Neural progenitor cell (in vitro differentiated cells): ENCODE data around the gene NR3C2. TPM values are rescaled to one million over a fixed set of nuclear protein-coding genes. Genes with fewer than 3 reads are reported as not detected.

Source experiments
- DNase-seq: peaks from one replicate; pipeline ENCODE4 v3.0.0-alpha.2; 2016; ENCODE audit warnings: low spot score
- H2AFZ ChIP-seq: fragments of 200-600 bp; sonication (generic); replicated peaks from 2 replicates; pipeline ENCODE4 v1.6.1; 2016; ENCODE audit warnings: antibody characterized with exemption
- H3F3A ChIP-seq: fragments of 200-600 bp; sonication (generic); 2 replicates; pipeline ENCODE4 v1.6.1; 2016; ENCODE audit warnings: antibody characterized with exemption, low read depth
- H3K27ac ChIP-seq: fragments of 200-600 bp; sonication (generic); 2 replicates; pipeline ENCODE4 v1.5.1; 2016; ENCODE audit warnings: mild to moderate bottlenecking
- H3K27me3 ChIP-seq: fragments of 200-600 bp; sonication (generic); 2 replicates; pipeline ENCODE4 v1.6.1; 2016; ENCODE audit warnings: mild to moderate bottlenecking, moderate library complexity
- H3K36me3 ChIP-seq: fragments of 200-600 bp; sonication (generic); 2 replicates; pipeline ENCODE4 v1.5.1; 2016
- H3K4me1 ChIP-seq: fragments of 200-600 bp; sonication (generic); 2 replicates; pipeline ENCODE4 v1.6.1; 2016; ENCODE audit warnings: mixed run types
- H3K4me2 ChIP-seq: fragments of 200-600 bp; sonication (generic); 2 replicates; pipeline ENCODE4 v1.6.1; 2016
- H3K4me3 ChIP-seq: fragments of 200-600 bp; sonication (generic); 2 replicates; pipeline ENCODE4 v1.5.1; 2016
- H3K79me2 ChIP-seq: fragments of 200-600 bp; sonication (generic); 2 replicates; pipeline ENCODE4 v1.6.1; 2016; ENCODE audit warnings: low read depth
- H3K9ac ChIP-seq: fragments of 200-600 bp; sonication (generic); 2 replicates; pipeline ENCODE4 v1.6.1; 2016
- H3K9me3 ChIP-seq: fragments of 200-600 bp; sonication (generic); 2 replicates; pipeline ENCODE4 v1.5.1; 2016; ENCODE audit warnings: low read depth
- H4K20me1 ChIP-seq: fragments of 200-600 bp; sonication (generic); 2 replicates; pipeline ENCODE4 v1.6.1; 2016; ENCODE audit warnings: low read depth
- H3K27ac Mint-ChIP-seq: 3 replicates; pipeline ENCODE4 v1.8.0; 2021; ENCODE audit warnings: mixed read lengths
- H3K27me3 Mint-ChIP-seq: 2 replicates; pipeline ENCODE4 v1.8.0; 2022; ENCODE audit warnings: low read depth, mild to moderate bottlenecking, inconsistent platforms, moderate library complexity, mixed read lengths; ENCODE audit not compliant: insufficient read depth
- H3K36me3 Mint-ChIP-seq: 3 replicates; pipeline ENCODE4 v1.8.0; 2021; ENCODE audit warnings: mixed read lengths
- H3K4me1 Mint-ChIP-seq: 3 replicates; pipeline ENCODE4 v1.8.0; 2021; ENCODE audit warnings: mixed read lengths
- H3K4me3 Mint-ChIP-seq: 3 replicates; pipeline ENCODE4 v1.8.0; 2021; ENCODE audit warnings: mild to moderate bottlenecking, moderate library complexity, mixed read lengths
- H3K9me3 Mint-ChIP-seq: 3 replicates; pipeline ENCODE4 v1.8.0; 2020; ENCODE audit warnings: mixed read lengths
- EZH2 ChIP-seq: fragments of 200-600 bp; sonication (generic); IDR thresholded peaks from 2 replicates; pipeline ENCODE4 v1.6.1; 2017; ENCODE audit warnings: antibody characterized with exemption, mild to moderate bottlenecking, moderate library complexity
- EZH2phosphoT487 ChIP-seq: fragments of 200-600 bp; sonication (generic); IDR thresholded peaks from 2 replicates; pipeline ENCODE4 v1.6.1; 2017; ENCODE audit warnings: antibody characterized with exemption
- total RNA-seq: library from RNA; depleted of rRNA; stranded (reverse); fragments of >200 nt; gene quantifications from 2 replicates; pipeline ENCODE4 v1.2.3, GENCODE V29; 2015; ENCODE audit warnings: low replicate concordance
- TF ChIP-seq, protein P1 (sequence below): fragments of 200-600 bp; sonication (generic); IDR thresholded peaks from 2 replicates; pipeline ENCODE4 v1.5.1; 2017; ENCODE audit warnings: antibody characterized with exemption, mild to moderate bottlenecking

NR3C2 gene
- total RNA-seq, 1 donor from 2014 or later: 0.73 TPM

DNA sequence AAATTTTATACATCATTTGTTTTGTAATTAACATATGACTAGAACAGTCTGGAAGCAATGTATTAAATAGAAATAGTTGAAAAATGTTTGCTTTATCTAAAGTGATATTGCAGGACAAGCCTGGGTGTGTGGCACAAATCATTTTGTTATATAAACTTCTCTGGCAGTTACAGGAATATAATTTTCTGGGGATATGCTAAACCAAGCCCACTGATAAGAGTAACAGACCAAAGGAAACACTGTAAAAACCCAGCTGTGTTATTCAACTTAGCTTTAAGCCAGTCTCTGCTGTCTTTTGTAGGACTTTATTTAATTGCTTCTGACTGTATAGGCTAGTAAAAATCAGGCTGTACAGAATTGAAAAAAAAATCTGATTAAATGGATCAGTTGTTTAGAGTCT lies 156.2 kb downstream of the NR3C2 start:
- Histone ChIP-seq H3K27ac (no peak overlapping the region), H3K4me3 (no peak overlapping the region), H3K36me3 (no peaks in the 10 kb centered on the region), H3K9me3 (no peaks in the 10 kb centered on the region), H3K79me2 (no peaks in the 10 kb centered on the region), H3K4me2 (no peak overlapping the region), H2AFZ (no peak overlapping the region), H3K9ac (no peak overlapping the region), H3F3A (no peaks in the 10 kb centered on the region), H4K20me1 (no peaks in the 10 kb centered on the region), H3K4me1 (peaks cover 5% of the 10 kb centered on the region), H3K27me3 (no peaks in the 10 kb centered on the region)
- DNase-seq: no peak
- TF ChIP-seq, protein P1, sequence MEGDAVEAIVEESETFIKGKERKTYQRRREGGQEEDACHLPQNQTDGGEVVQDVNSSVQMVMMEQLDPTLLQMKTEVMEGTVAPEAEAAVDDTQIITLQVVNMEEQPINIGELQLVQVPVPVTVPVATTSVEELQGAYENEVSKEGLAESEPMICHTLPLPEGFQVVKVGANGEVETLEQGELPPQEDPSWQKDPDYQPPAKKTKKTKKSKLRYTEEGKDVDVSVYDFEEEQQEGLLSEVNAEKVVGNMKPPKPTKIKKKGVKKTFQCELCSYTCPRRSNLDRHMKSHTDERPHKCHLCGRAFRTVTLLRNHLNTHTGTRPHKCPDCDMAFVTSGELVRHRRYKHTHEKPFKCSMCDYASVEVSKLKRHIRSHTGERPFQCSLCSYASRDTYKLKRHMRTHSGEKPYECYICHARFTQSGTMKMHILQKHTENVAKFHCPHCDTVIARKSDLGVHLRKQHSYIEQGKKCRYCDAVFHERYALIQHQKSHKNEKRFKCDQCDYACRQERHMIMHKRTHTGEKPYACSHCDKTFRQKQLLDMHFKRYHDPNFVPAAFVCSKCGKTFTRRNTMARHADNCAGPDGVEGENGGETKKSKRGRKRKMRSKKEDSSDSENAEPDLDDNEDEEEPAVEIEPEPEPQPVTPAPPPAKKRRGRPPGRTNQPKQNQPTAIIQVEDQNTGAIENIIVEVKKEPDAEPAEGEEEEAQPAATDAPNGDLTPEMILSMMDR: no peak
- TF ChIP-seq EZH2 (no peak), EZH2phosphoT487 (no peak)
- Mint-ChIP-seq H3K27me3 (no peaks in the 10 kb centered on the region), H3K4me1 (peaks cover 9% of the 10 kb centered on the region), H3K9me3 (no peaks in the 10 kb centered on the region), H3K27ac (no peak overlapping the region), H3K4me3 (no peak overlapping the region), H3K36me3 (no peaks in the 10 kb centered on the region)

DNA sequence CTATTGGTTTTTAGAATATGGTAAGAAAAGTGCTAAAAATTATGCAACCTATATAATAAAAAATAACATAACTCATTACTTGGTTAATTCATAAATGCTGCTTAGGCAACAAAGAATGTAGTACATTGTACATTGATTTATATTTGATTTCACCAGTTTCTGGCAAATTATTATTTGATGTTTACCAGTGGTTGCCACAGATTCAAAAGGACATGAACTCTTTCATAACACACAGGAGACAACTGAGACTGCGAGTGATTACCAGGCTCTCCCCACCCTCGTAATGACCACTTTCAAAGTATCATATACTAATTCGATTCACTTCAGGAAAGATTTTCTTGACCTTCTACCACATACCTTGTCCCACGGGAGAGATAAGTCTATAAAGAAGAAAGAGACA lies 158.5 kb downstream of the NR3C2 start:
- no peaks in the 10 kb centered on the region for H4K20me1 ChIP-seq
- Mint-ChIP-seq H3K36me3 (no peaks in the 10 kb centered on the region), H3K4me3 (no peak overlapping the region), H3K27ac (no peak overlapping the region), H3K27me3 (no peaks in the 10 kb centered on the region), H3K4me1 (peaks cover 1% of the 10 kb centered on the region), H3K9me3 (no peaks in the 10 kb centered on the region)
- no peaks in the 10 kb centered on the region for H3K27me3 ChIP-seq
- H3K9ac ChIP-seq: no peak overlapping the region
- H3K4me3 ChIP-seq: no peak overlapping the region
- H3K4me2 ChIP-seq: no peak overlapping the region
- no peaks in the 10 kb centered on the region for H3K36me3 ChIP-seq
- no peaks in the 10 kb centered on the region for H3K79me2 ChIP-seq
- DNase-seq: no peak
- H3F3A ChIP-seq: no peaks in the 10 kb centered on the region
- TF ChIP-seq, protein P1: no peak
- TF ChIP-seq EZH2phosphoT487: no peak
- TF ChIP-seq EZH2: no peak
- H3K4me1 ChIP-seq: no peaks in the 10 kb centered on the region
- no peak overlapping the region for H2AFZ ChIP-seq
- no peaks in the 10 kb centered on the region for H3K9me3 ChIP-seq
- H3K27ac ChIP-seq: no peak overlapping the region

DNA sequence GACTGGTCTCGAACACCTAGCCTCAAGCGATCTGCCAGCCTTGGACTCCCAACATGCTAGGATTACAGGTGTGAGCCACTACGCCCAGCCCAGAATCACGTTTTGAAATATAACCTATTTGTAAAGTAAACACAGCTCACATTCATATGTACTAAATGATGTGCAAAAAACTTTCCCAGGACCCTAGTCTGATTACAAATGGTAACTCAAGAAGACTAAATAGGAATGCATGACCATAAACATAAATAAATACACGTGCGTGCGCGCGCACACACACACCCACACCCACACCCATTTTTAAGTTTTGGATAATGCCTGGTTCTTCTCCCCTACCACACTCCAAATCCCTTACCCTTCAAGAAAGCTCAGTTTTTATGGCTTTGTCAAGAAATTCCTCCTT lies 163.9 kb downstream of the NR3C2 start:
- Histone ChIP-seq H3K36me3 (no peaks in the 10 kb centered on the region), H4K20me1 (no peaks in the 10 kb centered on the region), H3K79me2 (no peaks in the 10 kb centered on the region), H3K27me3 (no peaks in the 10 kb centered on the region), H3K9ac (no peak overlapping the region), H3K4me3 (no peak overlapping the region), H3K4me2 (no peak overlapping the region), H3K27ac (no peak overlapping the region), H2AFZ (no peak overlapping the region), H3K4me1 (no peaks in the 10 kb centered on the region), H3K9me3 (no peaks in the 10 kb centered on the region), H3F3A (no peaks in the 10 kb centered on the region)
- no peaks in the 10 kb centered on the region for H3K4me1 Mint-ChIP-seq
- H3K27ac Mint-ChIP-seq: no peak overlapping the region
- no peak for TF ChIP-seq EZH2
- H3K9me3 Mint-ChIP-seq: no peaks in the 10 kb centered on the region
- H3K27me3 Mint-ChIP-seq: no peaks in the 10 kb centered on the region
- H3K36me3 Mint-ChIP-seq: no peaks in the 10 kb centered on the region
- H3K4me3 Mint-ChIP-seq: no peak overlapping the region
- no peak for DNase-seq

DNA sequence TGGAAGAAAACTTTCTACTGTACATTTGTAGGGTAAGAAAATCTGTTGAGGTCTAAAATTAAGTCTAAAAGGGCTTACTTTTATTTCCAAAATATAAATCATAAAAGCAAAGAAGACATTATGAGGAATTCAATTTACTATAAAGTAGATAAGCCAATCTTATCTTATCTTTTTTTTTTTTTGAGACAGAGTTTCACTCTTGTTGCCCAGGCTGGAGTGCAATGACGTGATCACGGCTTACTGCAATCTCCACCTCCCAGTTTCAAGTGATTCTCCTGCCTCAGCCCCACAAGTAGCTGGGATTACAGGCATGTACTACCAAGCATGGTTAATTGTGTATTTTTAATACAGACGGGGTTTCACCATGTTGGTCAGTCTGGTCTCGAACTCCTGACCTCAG lies 166.9 kb downstream of the NR3C2 start:
- H3K9ac ChIP-seq: no peak overlapping the region
- H3K27me3 ChIP-seq: no peaks in the 10 kb centered on the region
- no peaks in the 10 kb centered on the region for H3F3A ChIP-seq
- TF ChIP-seq, protein P1: no peak
- no peaks in the 10 kb centered on the region for H4K20me1 ChIP-seq
- Mint-ChIP-seq H3K4me3 (no peak overlapping the region), H3K27me3 (no peaks in the 10 kb centered on the region), H3K27ac (no peak overlapping the region), H3K36me3 (no peaks in the 10 kb centered on the region), H3K4me1 (no peaks in the 10 kb centered on the region), H3K9me3 (no peaks in the 10 kb centered on the region)
- no peaks in the 10 kb centered on the region for H3K36me3 ChIP-seq
- no peak overlapping the region for H3K4me3 ChIP-seq
- H3K27ac ChIP-seq: no peak overlapping the region
- no peaks in the 10 kb centered on the region for H3K79me2 ChIP-seq
- DNase-seq: no peak
- no peak overlapping the region for H2AFZ ChIP-seq
- no peaks in the 10 kb centered on the region for H3K4me1 ChIP-seq
- H3K4me2 ChIP-seq: no peak overlapping the region
- H3K9me3 ChIP-seq: no peaks in the 10 kb centered on the region
